AG09309 (cell line): Measurements from ENCODE around the gene C1orf174.

Experiments
- DNase-seq: peaks from one replicate; pipeline ENCODE4 v3.0.0-alpha.2; 2010; ENCODE audit warnings: low read depth
- H3K4me3 ChIP-seq: 2 replicates; pipeline ENCODE4 v1.5.1; 2011; ENCODE audit warnings: mild to moderate bottlenecking, low read depth, low read length, moderate library complexity; ENCODE audit not compliant: control insufficient read depth
- CTCF ChIP-seq: IDR thresholded peaks from 2 replicates; pipeline ENCODE4 v1.5.1; 2011; ENCODE audit warnings: mild to moderate bottlenecking, low read depth, low read length, inconsistent platforms; ENCODE audit not compliant: insufficient read depth, control insufficient read depth; ENCODE audit errors: missing control alignments

Gene C1orf174

GRCh38 chr1:3931007-3931912, 31.2 kb upstream of the C1orf174 start:
- no peak overlapping the region for H3K4me3 ChIP-seq
- DNase-seq, result no peak
- TF ChIP-seq CTCF, result no peak

- no peak for DNase-seq
- no peak for TF ChIP-seq CTCF
- H3K4me3 ChIP-seq, result no peak overlapping the region
Measured at GRCh38 chr1:3930301-3931006, 30.4 kb upstream of the C1orf174 start.

GRCh38 chr1:3929126-3929525, 29.1 kb upstream of the C1orf174 start:
- DNase-seq, result no peak
- no peak for TF ChIP-seq CTCF
- H3K4me3 ChIP-seq, result no peak overlapping the region

GRCh38 chr1:3928586-3928985, 28.5 kb upstream of the C1orf174 start:
- H3K4me3 ChIP-seq, result no peak overlapping the region
- DNase-seq, result no peak
- no peak for TF ChIP-seq CTCF

- H3K4me3 ChIP-seq, result no peak overlapping the region
- TF ChIP-seq CTCF, result no peak
- DNase-seq, result no peak
Measured at GRCh38 chr1:3926956-3927355, 26.9 kb upstream of the C1orf174 start.

GRCh38 chr1:3925762-3926161, 25.7 kb upstream of the C1orf174 start:
- no peak for TF ChIP-seq CTCF
- H3K4me3 ChIP-seq, result no peak overlapping the region
- DNase-seq, result no peak
